Panc1 (cell line): Measurements from ENCODE around the gene EFCC1. TPM values are rescaled to one million over a fixed set of nuclear protein-coding genes. Genes with fewer than 3 reads are reported as not detected.

ENCODE experiments used
- ATAC-seq: fragments of 200-7000 bp; cut with Tn5 transposase; 2 replicates; pipeline ENCODE4 v1.9.1; 2020; ENCODE audit warnings: mild to moderate bottlenecking, moderate library complexity
- BruUV-seq: library from RNA; stranded (reverse); fragments of 400-500 nt; replicated peaks from 2 replicates; lab custom pipeline; 2021; lab: Mats Ljungman, UMichigan
- CTCF ChIA-PET: fragments of 300-600 bp; sonication (Branson Sonifier 250); formaldehyde crosslinking; loops from one replicate; lab custom pipeline; 2022; ENCODE audit warnings: antibody characterized with exemption; lab: Charles Lee
- POLR2A ChIA-PET: fragments of 300-600 bp; sonication (Branson Sonifier 250); formaldehyde crosslinking; loops from one replicate; lab custom pipeline; 2022; ENCODE audit warnings: antibody characterized with exemption; lab: Charles Lee
- DNase-seq: peaks from one replicate; pipeline ENCODE4 v3.0.0-alpha.2; 2010; ENCODE audit warnings: low read depth, low spot score
- H3K27ac ChIP-seq: 2 replicates; pipeline ENCODE4 v1.5.1; 2011; ENCODE audit warnings: mild to moderate bottlenecking, low read length, inconsistent platforms
- H3K27me3 ChIP-seq: fragments of 200-500 bp; sonication (Bioruptor generic); 2 replicates; pipeline ENCODE4 v1.6.0; 2014; ENCODE audit warnings: low read length, inconsistent platforms; ENCODE audit not compliant: control insufficient read depth, insufficient read depth
- H3K36me3 ChIP-seq: fragments of 200-500 bp; sonication (Bioruptor generic); 2 replicates; pipeline ENCODE4 v1.5.1; 2014; ENCODE audit warnings: inconsistent platforms, mild to moderate bottlenecking, low read length, moderate library complexity; ENCODE audit not compliant: control insufficient read depth, insufficient read depth
- H3K4me1 ChIP-seq: 2 replicates; pipeline ENCODE4 v1.5.1; 2011; ENCODE audit warnings: inconsistent platforms, mild to moderate bottlenecking, low read length, moderate library complexity; ENCODE audit not compliant: control insufficient read depth, insufficient read depth
- H3K4me3 ChIP-seq, 2 experiments: 2 replicates each; pipeline ENCODE4 v1.5.1; 2011 to 2012; ENCODE audit warnings: low read depth in 2 of 2, low read length in 2 of 2, mild to moderate bottlenecking in 2 of 2, inconsistent platforms in 1 of 2, moderate library complexity in 1 of 2
- H3K9me3 ChIP-seq: fragments of 200-500 bp; sonication (Bioruptor generic); 2 replicates; pipeline ENCODE4 v1.5.1; 2014; ENCODE audit warnings: low read depth, mild to moderate bottlenecking, inconsistent platforms, low read length, moderate library complexity; ENCODE audit not compliant: control insufficient read depth, insufficient read depth
- POLR2AphosphoS5 ChIP-seq: IDR thresholded peaks from 2 replicates; pipeline ENCODE4 v1.6.1; 2012; ENCODE audit warnings: mild to moderate bottlenecking, low read depth, low read length, moderate library complexity
- SIN3A ChIP-seq: IDR thresholded peaks from 2 replicates; pipeline ENCODE4 v1.6.1; 2012; ENCODE audit warnings: low read depth, mild to moderate bottlenecking, low read length, moderate library complexity, borderline replicate concordance; ENCODE audit not compliant: insufficient read depth
- TCF7L2 ChIP-seq: IDR thresholded peaks from 2 replicates; pipeline ENCODE4 v1.6.1; 2011; ENCODE audit warnings: mild to moderate bottlenecking, low read depth, low read length, inconsistent platforms
- in situ Hi-C: cut with HindIII; loops from 2 replicates; pipeline ENCODE4 v1.10.0; 2016; ENCODE audit warnings: low sequenced_read_pairs, low pct_unique_long_range_greater_than_20kb
- intact Hi-C: fragments of 100-400 bp; cut with micrococcal nuclease; formaldehyde crosslinking; loops from one replicate; pipeline ENCODE4 v1.10.0; 2022; ENCODE audit not compliant: unreplicated experiment
- total RNA-seq: library from RNA; stranded (reverse); gene quantifications from one replicate; pipeline ENCODE4 v1.2.1, GENCODE V29; 2021; ENCODE audit not compliant: unreplicated experiment
- TF ChIP-seq, protein P1 (sequence below): fragments of 450-650 bp; IDR thresholded peaks from 2 replicates; pipeline ENCODE4 v1.5.1; 2017; ENCODE audit warnings: mild to moderate bottlenecking
- TF ChIP-seq, protein P2 (sequence below), 2 experiments: IDR thresholded peaks; 2 replicates each; pipeline ENCODE4 v1.6.1; 2011 to 2012; ENCODE audit warnings: low read depth in 2 of 2, control low read depth in 1 of 2, low read length in 1 of 2, mild to moderate bottlenecking in 1 of 2, moderate library complexity in 1 of 2; ENCODE audit not compliant: insufficient read depth in 1 of 2

The EFCC1 gene
- total RNA-seq, 1 experiment from 2014 or later: 0.15 TPM

DNA sequence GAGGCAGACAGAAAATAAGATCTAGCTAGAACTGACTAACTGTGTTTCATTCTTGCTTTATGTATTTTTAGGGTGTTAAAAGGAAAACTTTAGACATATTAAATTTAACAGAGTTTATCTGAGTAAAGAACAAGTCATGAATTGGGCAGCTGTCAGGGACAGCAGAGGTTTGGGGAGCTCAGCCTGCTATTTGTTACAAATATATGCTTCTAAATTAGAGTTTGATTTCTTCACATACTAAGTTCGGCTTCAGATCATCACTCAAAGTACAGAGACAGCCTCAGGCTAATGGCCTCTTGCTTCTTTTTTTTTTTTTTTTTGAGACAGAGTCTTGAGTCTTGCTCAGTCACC lies 21.9 kb downstream of the EFCC1 start:
- in situ Hi-C loops: no loop called here
- no peaks in the 10 kb centered on the region for H3K27me3 ChIP-seq
- no peak overlapping the region for H3K4me3 ChIP-seq
- ATAC-seq: no peak
- no peak overlapping the region for H3K27ac ChIP-seq
- DNase-seq: no peak
- H3K36me3 ChIP-seq: no peaks in the 10 kb centered on the region
- H3K9me3 ChIP-seq: no peaks in the 10 kb centered on the region
- intact Hi-C loops: loop anchor here (10.0 kb wide), 1 partner anchor 222 kb away; the partner anchor contains the start of gene COPG1
- TF ChIP-seq, protein P1, sequence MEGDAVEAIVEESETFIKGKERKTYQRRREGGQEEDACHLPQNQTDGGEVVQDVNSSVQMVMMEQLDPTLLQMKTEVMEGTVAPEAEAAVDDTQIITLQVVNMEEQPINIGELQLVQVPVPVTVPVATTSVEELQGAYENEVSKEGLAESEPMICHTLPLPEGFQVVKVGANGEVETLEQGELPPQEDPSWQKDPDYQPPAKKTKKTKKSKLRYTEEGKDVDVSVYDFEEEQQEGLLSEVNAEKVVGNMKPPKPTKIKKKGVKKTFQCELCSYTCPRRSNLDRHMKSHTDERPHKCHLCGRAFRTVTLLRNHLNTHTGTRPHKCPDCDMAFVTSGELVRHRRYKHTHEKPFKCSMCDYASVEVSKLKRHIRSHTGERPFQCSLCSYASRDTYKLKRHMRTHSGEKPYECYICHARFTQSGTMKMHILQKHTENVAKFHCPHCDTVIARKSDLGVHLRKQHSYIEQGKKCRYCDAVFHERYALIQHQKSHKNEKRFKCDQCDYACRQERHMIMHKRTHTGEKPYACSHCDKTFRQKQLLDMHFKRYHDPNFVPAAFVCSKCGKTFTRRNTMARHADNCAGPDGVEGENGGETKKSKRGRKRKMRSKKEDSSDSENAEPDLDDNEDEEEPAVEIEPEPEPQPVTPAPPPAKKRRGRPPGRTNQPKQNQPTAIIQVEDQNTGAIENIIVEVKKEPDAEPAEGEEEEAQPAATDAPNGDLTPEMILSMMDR: no peak
- TF ChIP-seq SIN3A (no peak), TCF7L2 (no peak), POLR2AphosphoS5 (no peak)
- TF ChIP-seq, protein P2, sequence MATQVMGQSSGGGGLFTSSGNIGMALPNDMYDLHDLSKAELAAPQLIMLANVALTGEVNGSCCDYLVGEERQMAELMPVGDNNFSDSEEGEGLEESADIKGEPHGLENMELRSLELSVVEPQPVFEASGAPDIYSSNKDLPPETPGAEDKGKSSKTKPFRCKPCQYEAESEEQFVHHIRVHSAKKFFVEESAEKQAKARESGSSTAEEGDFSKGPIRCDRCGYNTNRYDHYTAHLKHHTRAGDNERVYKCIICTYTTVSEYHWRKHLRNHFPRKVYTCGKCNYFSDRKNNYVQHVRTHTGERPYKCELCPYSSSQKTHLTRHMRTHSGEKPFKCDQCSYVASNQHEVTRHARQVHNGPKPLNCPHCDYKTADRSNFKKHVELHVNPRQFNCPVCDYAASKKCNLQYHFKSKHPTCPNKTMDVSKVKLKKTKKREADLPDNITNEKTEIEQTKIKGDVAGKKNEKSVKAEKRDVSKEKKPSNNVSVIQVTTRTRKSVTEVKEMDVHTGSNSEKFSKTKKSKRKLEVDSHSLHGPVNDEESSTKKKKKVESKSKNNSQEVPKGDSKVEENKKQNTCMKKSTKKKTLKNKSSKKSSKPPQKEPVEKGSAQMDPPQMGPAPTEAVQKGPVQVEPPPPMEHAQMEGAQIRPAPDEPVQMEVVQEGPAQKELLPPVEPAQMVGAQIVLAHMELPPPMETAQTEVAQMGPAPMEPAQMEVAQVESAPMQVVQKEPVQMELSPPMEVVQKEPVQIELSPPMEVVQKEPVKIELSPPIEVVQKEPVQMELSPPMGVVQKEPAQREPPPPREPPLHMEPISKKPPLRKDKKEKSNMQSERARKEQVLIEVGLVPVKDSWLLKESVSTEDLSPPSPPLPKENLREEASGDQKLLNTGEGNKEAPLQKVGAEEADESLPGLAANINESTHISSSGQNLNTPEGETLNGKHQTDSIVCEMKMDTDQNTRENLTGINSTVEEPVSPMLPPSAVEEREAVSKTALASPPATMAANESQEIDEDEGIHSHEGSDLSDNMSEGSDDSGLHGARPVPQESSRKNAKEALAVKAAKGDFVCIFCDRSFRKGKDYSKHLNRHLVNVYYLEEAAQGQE (IDR thresholded peaks at IDR 0.05; ENCODE audit: insufficient read depth in 1 of 2, low read depth in 2 of 2, low read length in 1 of 2): no peak
- peaks cover 14% of the 10 kb centered on the region for H3K4me1 ChIP-seq
- no TSS peak for BruUV-seq
- CTCF ChIA-PET: interaction anchor here (0.5 kb wide), 1 partner anchor 24 kb away, joined by 6 read pairs; no protein-coding TSS in a partner anchor
- POLR2A ChIA-PET: interaction anchor here (0.5 kb wide), 1 partner anchor 76 kb away, joined by 3 read pairs; no protein-coding TSS in a partner anchor

DNA sequence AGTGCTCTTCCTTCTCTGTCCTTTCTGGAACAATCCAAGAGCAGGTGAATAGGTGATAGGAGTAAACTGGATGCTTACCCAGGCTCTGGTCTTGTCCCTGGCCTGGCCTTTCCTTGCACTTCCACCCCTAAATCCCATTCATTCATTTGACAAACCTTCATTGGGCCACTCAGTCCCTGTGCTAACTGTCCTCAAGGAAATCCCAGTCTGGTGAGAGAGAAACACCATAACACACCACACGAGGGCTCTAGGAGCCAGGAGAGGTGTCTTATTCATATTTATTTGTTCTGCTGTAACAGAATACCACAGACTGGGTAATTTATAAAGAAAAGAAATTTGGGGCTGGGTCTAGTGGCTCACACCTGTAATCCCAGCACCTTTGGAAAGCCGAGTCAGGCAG lies 22.8 kb downstream of the EFCC1 start:
- ATAC-seq (peak; percentile 63), DNase-seq (no peak)
- Histone ChIP-seq H3K36me3 (no peaks in the 10 kb centered on the region), H3K27ac (no peak overlapping the region), H3K4me3 (no peak overlapping the region), H3K27me3 (no peaks in the 10 kb centered on the region), H3K9me3 (no peaks in the 10 kb centered on the region), H3K4me1 (peaks cover 14% of the 10 kb centered on the region)
- intact Hi-C loops (loop anchor here (10.0 kb wide), 1 partner anchor 221 kb away; the partner anchor contains the start of gene COPG1), in situ Hi-C loops (no loop called here)
- ChIA-PET POLR2A (no interaction called here), CTCF (no interaction called here)
- no peak for TF ChIP-seq POLR2AphosphoS5
- TF ChIP-seq, protein P2 (IDR thresholded peaks at IDR 0.05; ENCODE audit: insufficient read depth in 1 of 2, low read depth in 2 of 2, low read length in 1 of 2): no peak
- TF ChIP-seq TCF7L2: no peak
- TF ChIP-seq, protein P1: peak; percentile 80
- BruUV-seq: no TSS peak
